ENCODE measurements around the gene ZNF254. TPM values are rescaled to one million over a fixed set of nuclear protein-coding genes. Genes with fewer than 3 reads are reported as not detected.

Gene ZNF254
- total and polyA plus RNA-seq, 2 of the 4 experiments (the other 2 are of a cell fraction), result 4.4 to 8.8 TPM

GRCh38 chr19:24166055-24166454 is 79.1 kb downstream of the ZNF254 start:
- Histone ChIP-seq H4K8ac (ENCODE audit: low read depth in 2 of 2, low read length in 2 of 2) (no peak overlapping the region), H3K4me2 (ENCODE audit: low read depth, low read length) (no peak overlapping the region), H3K9ac (ENCODE audit: low read depth, low read length) (no peak overlapping the region), H3K14ac (replicated peaks; ENCODE audit: low read depth, low read length) (no peak overlapping the region), H3K79me1 (ENCODE audit: low read depth in 1 of 2, low read length in 2 of 2) (no peaks in the 10 kb centered on the region), H3K23ac (ENCODE audit: low read depth, low read length) (no peak overlapping the region), H3K56ac (ENCODE audit: extremely low read depth, insufficient read depth, low read length) (no peak overlapping the region), H4K20me1 (ENCODE audit: insufficient read depth, low read length) (no peaks in the 10 kb centered on the region), H2AK5ac (ENCODE audit: low read depth, low read length) (no peak overlapping the region), H4K5ac (ENCODE audit: low read depth, low read length) (no peak overlapping the region), H2BK5ac (ENCODE audit: low read depth, low read length, poor library complexity, severe bottlenecking) (no peak overlapping the region), H3K18ac (ENCODE audit: low read depth, low read length) (no peak overlapping the region), H4K91ac (ENCODE audit: insufficient read depth, low read depth, low read length) (no peak overlapping the region), H3K4ac (ENCODE audit: low read depth, low read length) (no peak overlapping the region), H2BK20ac (ENCODE audit: low read depth, low read length) (no peak overlapping the region), H2BK15ac (ENCODE audit: low read depth, low read length) (no peak overlapping the region), H3K36me3 (ENCODE audit: control insufficient read depth, insufficient read depth, low read length) (no peaks in the 10 kb centered on the region), H3K27ac (ENCODE audit: insufficient read depth, low read length) (no peak overlapping the region), H2BK120ac (ENCODE audit: low read depth, low read length) (no peak overlapping the region), H2AFZ (replicated peaks; ENCODE audit: low read length, poor library complexity) (no peak overlapping the region), H3K4me1 (ENCODE audit: control insufficient read depth, insufficient read depth, low read length) (peaks cover 2% of the 10 kb centered on the region; the same call in 1 of the 2 replicates), H3K27me3 (ENCODE audit: control insufficient read depth, insufficient read depth, low read length) (no peaks in the 10 kb centered on the region), H3K4me3 (ENCODE audit: insufficient read depth, low read depth, low read length) (no peak overlapping the region), H3K9me1 (ENCODE audit: insufficient read depth, low read length) (no peaks in the 10 kb centered on the region), H3K9me3 (ENCODE audit: control insufficient read depth, insufficient read depth, low read length) (peaks cover 4% of the 10 kb centered on the region; the same call in 1 of the 2 replicates), H2AK9ac (replicated peaks; ENCODE audit: low read depth, low read length, poor library complexity) (no peak overlapping the region)
- ATAC-seq (ENCODE audit: low read depth), result peak; percentile 94
- DNase-seq, result peak; percentile 65
- intact Hi-C loops (cut with micrococcal nuclease), result no loop called here
- POLR2A ChIA-PET (ENCODE audit: unreplicated experiment), result no interaction called here
- in situ Hi-C loops (cut with MboI; ENCODE audit: low sequenced_read_pairs), result no loop called here
- dilution Hi-C loops (cut with HindIII; ENCODE audit: low sequenced_read_pairs, unreplicated experiment), result no loop called here
- no CpG with 5 or more reads among the region's 3 CpGs for WGBS, 2 experiments (ENCODE audit: extremely low coverage in 2 of 2, insufficient read length in 1 of 2)
- CTCF ChIA-PET, result interaction anchor here (0.9 kb wide), 1 partner anchor 79 kb away, joined by 3 read pairs; the partner anchor contains the start of gene ZNF254
- TF ChIP-seq CEBPB (IDR thresholded peaks at IDR 0.05; ENCODE audit: low read depth, low read length), result peak; percentile 92
- TF ChIP-seq NFE2L2 (IDR thresholded peaks at IDR 0.05; ENCODE audit: low read depth, low read length), result no peak
- BruUV-seq (replicated peaks), result no TSS peak

All from IMR-90 (cell line).